NCI-H748 (cell line): Measurements from ENCODE around the gene TMEM182.

ENCODE experiments used
- DNase-seq: peaks from one replicate; lab custom pipeline; 2025; ENCODE audit not compliant: unreplicated experiment; lab: John Stamatoyannopoulos, UW

Gene TMEM182

GRCh38 chr2:102798181-102798580, 36.4 kb downstream of the TMEM182 start:
- DNase-seq: no peak

- DNase-seq: peak; percentile 22
These were observed 39.4 kb downstream of the TMEM182 start for GRCh38 chr2:102801098-102801718.

GRCh38 chr2:102801858-102802699, 40.2 kb downstream of the TMEM182 start:
- DNase-seq: no peak

GRCh38 chr2:102803041-102803896, 41.4 kb downstream of the TMEM182 start:
- DNase-seq: no peak

GRCh38 chr2:102803897-102804217, 42.0 kb downstream of the TMEM182 start:
- DNase-seq: no peak

- peak; percentile 53 for DNase-seq
These were observed 44.5 kb downstream of the TMEM182 start for GRCh38 chr2:102806250-102806837.

GRCh38 chr2:102809291-102810189, 47.7 kb downstream of the TMEM182 start:
- DNase-seq: no peak

- DNase-seq: no peak
These were observed 53.5 kb downstream of the TMEM182 start for GRCh38 chr2:102815285-102815684.

- DNase-seq: peak; percentile 83
These were observed 65.1 kb downstream of the TMEM182 start for GRCh38 chr2:102826904-102827303.

- peak; percentile 55 for DNase-seq
These were observed 71.0 kb downstream of the TMEM182 start for GRCh38 chr2:102832789-102833188.

- peak; percentile 21 for DNase-seq
These were observed 72.9 kb downstream of the TMEM182 start for GRCh38 chr2:102834523-102835273.

- no peak for DNase-seq
These were observed 75.9 kb downstream of the TMEM182 start for GRCh38 chr2:102837626-102838198.

- DNase-seq: peak; percentile 59
These were observed 78.0 kb downstream of the TMEM182 start for GRCh38 chr2:102839668-102840388.

GRCh38 chr2:102841107-102841840, 79.4 kb downstream of the TMEM182 start:
- DNase-seq: peak; percentile 59

- no peak for DNase-seq
These were observed 82.1 kb downstream of the TMEM182 start for GRCh38 chr2:102843764-102844443.

- DNase-seq: no peak
These were observed 83.1 kb downstream of the TMEM182 start for GRCh38 chr2:102844911-102845310.

GRCh38 chr2:102848366-102848839, 86.6 kb downstream of the TMEM182 start:
- DNase-seq: peak; percentile 88
